ENCODE data around the gene GRIA3.
"Not testable (repeated sequence)": the region's sequence is repeated elsewhere in the genome, so short reads cannot be mapped to it uniquely, and the experiment has no call there.

GRIA3 gene

DNA sequence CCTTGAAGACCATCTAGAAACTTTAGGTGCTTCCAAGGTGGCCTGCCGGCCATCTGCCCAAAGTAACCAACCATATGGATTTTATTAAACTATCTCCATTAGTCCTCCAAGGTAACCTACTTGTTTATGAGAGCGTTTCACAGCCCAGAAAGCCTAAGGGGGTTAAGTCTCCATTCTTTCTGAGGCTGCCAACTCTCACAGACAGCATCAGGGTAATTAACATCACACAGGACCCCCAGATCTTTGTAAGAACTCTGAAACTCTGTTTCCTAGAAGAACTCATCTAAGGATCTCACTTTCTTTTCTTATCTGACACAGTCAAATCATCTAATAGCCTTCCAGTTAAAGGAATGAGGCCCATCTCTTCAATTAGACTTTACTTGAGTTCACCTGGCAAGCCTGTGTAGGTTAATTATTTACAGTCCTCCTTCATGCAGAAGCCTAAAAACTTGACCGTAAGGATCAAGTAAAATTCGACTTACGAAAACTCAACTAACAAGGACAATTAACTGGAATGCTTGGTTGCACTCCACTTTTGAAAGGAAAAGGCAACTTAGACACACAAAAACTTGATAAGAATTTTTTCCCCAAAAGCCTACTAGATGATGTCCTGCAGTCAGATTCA, 252.5 kb downstream of the GRIA3 start:
- FAIRE-seq, result no peak
- TF ChIP-seq TAF1 (IDR thresholded peaks at IDR 0.05; ENCODE audit: borderline replicate concordance, low read depth, low read length) (no peak), POLR2A (IDR thresholded peaks at IDR 0.05; ENCODE audit: low read depth, low read length) (no peak), POLR2AphosphoS5 (IDR thresholded peaks at IDR 0.05; ENCODE audit: low read depth, low read length) (no peak)
- no peak for DNase-seq (ENCODE audit: insufficient read length)

DNA sequence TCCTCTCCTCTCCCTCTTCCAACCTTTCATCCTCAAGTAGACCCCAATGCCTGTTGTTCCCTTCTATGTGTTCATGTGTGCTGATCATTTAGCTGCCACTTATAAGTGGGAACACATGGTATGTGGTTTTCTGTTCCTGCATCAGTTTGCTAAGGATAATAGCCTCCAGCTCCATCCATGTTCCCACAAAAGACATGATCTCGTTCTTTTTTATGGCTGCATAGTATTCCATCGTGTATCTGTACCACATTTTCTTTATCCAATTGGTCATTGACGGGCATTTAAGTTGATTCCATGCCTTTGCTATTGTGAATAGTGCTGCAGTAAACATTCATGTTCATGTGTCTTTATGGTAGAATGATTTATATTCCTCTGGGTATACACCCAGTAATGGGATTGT, 255.8 kb downstream of the GRIA3 start:
- not testable (repeated sequence) for FAIRE-seq; DNase-seq (ENCODE audit: insufficient read length)

DNA sequence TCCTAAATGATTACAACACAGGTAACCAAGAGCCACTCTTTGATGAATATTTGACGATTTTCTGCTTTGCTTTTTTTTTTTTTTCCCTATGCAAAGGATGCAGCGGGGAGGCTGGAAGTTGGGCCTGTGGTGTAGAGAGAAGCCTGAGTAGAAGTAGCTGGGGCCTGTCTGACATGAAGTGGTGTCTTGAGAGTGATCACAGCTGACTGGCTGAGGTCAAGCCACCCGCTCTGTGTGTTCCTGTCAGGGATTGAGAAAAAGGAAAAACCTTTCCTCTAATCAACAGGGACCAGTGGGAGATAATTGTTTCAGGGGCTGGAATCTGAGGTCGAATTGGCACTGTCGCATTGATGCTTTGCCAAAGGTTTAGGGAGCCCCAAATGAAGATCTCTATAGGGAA, 258.7 kb downstream of the GRIA3 start:
- no peak for TF ChIP-seq TAF1 (IDR thresholded peaks at IDR 0.05; ENCODE audit: borderline replicate concordance, low read depth, low read length)
- no peak for TF ChIP-seq POLR2AphosphoS5 (IDR thresholded peaks at IDR 0.05; ENCODE audit: low read depth, low read length)
- no peak for TF ChIP-seq POLR2A (IDR thresholded peaks at IDR 0.05; ENCODE audit: low read depth, low read length)
- no peak for FAIRE-seq
- no peak for DNase-seq (ENCODE audit: insufficient read length)

DNA sequence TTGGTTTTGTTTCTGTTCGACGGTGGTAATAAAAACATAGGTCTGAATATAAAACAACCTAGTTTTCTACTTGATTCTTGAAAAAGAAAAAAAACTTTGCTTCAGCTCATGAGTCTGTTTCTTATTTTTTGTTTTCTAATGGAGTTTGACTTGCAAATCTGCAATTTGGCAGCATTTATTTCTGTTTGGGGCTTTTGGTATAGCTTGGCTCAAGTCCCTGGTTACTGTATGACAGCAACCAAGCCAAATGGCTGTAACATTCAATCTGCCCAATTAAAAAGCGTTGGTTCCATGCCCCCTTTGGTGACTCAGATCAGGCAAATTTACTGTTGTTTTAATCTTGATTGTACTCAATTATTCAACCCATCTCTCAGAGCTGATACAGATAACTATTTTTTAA, 263.4 kb downstream of the GRIA3 start:
- FAIRE-seq, result no peak
- no peak for DNase-seq (ENCODE audit: insufficient read length)
- TF ChIP-seq TAF1 (IDR thresholded peaks at IDR 0.05; ENCODE audit: borderline replicate concordance, low read depth, low read length) (no peak), POLR2A (IDR thresholded peaks at IDR 0.05; ENCODE audit: low read depth, low read length) (no peak), POLR2AphosphoS5 (IDR thresholded peaks at IDR 0.05; ENCODE audit: low read depth, low read length) (no peak)

DNA sequence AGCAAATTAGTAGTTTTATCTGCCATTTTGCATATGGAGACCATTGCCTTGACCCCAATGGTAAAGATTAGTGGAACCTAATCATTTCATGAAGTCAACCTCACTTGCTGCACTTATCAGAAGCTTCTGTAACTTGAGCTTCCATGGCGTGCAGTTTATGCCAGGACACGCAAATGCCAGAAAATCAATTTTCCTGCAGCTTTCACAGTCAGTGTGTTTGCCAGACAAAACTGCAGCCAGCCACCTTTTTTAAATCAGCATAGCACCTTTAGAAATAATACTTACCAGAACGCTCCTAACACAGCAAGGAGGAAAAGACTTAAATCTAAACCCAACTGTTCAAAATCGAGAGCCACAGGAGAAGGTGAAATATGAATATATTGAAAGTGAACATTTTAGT, 265.3 kb downstream of the GRIA3 start:
- FAIRE-seq (no peak), DNase-seq (ENCODE audit: insufficient read length) (no peak)
- TF ChIP-seq POLR2AphosphoS5 (IDR thresholded peaks at IDR 0.05; ENCODE audit: low read depth, low read length), result no peak
- TF ChIP-seq POLR2A (IDR thresholded peaks at IDR 0.05; ENCODE audit: low read depth, low read length), result no peak
- no peak for TF ChIP-seq TAF1 (IDR thresholded peaks at IDR 0.05; ENCODE audit: borderline replicate concordance, low read depth, low read length)

DNA sequence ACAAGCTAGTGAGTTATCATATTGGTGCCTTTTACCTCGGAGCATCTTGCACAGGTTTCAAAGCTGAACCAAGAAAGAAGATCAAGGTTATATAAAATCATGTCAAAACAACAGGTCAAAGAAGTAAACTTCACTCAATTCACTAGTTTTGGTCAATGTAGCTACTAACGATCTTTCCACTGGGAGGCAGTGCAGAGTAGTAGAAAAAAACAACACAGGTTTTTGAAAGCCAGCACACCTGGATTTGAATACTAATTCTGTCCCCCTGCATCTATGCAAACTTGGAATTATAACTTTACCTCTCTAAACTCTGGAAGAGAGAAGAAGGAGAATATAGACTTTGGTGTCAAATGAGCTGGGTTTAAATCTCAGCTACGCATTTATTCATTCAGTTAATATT, 266.1 kb downstream of the GRIA3 start:
- TF ChIP-seq TAF1 (IDR thresholded peaks at IDR 0.05; ENCODE audit: borderline replicate concordance, low read depth, low read length), result no peak
- no peak for TF ChIP-seq POLR2AphosphoS5 (IDR thresholded peaks at IDR 0.05; ENCODE audit: low read depth, low read length)
- peak; percentile 56 for FAIRE-seq
- DNase-seq (ENCODE audit: insufficient read length), result no peak

DNA sequence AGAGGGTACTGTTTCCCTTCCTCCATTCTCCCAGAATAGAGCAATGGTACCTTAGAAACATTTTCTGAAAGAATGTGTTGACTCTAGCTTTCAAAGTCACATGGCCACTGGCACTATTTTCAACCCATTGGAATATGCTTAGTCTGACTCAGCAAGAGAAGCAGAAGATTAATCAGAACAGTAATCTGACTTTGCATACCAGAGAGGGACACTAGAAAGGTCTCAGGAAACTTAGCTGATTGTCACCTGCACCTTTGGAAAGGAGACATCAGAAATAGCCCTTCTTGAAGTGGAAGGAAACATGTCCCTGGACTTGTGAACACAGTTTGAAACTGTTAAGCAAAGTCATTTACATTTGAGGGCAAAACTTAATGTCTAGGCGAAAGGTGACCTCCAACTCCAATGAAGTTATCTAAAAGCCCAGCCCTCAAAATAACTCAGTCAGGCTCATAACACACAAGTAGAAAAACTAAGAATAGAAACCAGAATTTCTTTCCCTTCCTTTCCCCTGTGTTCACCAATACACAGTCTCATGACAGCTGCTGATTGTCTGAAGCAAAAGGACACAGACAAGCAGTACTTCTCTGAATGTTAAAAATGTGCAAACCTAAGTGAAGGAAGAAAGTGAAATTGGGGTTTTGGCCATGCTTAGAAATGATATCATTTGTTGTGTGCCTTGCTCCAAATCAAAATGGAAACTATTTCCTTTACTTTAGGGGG, 270.8 kb downstream of the GRIA3 start:
- no peak for FAIRE-seq
- no peak for TF ChIP-seq POLR2A (IDR thresholded peaks at IDR 0.05; ENCODE audit: low read depth, low read length)
- no peak for TF ChIP-seq TAF1 (IDR thresholded peaks at IDR 0.05; ENCODE audit: borderline replicate concordance, low read depth, low read length)
- TF ChIP-seq POLR2AphosphoS5 (IDR thresholded peaks at IDR 0.05; ENCODE audit: low read depth, low read length), result no peak
- DNase-seq (ENCODE audit: insufficient read length), result no peak

DNA sequence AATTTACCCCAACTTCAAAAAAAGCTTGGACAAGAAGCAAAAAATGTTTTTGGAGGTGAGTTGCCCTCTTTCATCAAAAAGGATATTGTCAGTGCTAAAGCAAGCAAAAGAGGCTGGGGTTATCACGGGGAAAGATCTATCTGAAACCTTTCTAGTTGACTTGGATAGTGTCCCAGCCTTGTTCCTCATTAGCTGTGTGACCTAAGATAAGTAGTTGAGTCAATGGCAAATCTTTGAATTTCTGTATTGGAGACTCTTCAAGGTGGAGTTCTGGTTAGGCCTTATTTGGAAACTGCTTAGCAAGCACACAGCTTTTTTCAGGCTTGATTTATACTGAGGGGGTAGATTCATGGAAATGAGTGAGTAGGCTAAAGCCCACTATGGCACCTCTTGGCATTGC, 271.6 kb downstream of the GRIA3 start:
- TF ChIP-seq POLR2A (IDR thresholded peaks at IDR 0.05; ENCODE audit: low read depth, low read length), result no peak
- FAIRE-seq (no peak), DNase-seq (ENCODE audit: insufficient read length) (no peak)

DNA sequence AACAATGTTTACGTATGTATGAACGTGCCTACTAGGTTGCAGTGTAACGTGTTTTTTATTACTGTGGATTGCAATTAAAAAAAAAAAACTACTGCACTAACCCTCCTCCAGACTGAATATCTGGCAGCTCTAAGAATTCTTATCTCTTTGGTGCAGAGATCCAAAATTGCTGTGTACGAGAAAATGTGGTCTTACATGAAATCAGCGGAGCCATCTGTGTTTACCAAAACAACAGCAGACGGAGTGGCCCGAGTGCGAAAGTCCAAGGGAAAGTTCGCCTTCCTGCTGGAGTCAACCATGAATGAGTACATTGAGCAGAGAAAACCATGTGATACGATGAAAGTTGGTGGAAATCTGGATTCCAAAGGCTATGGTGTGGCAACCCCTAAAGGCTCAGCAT, 280.6 kb downstream of the GRIA3 start:
- DNase-seq (ENCODE audit: insufficient read length) (no peak), FAIRE-seq (no peak)
- TF ChIP-seq POLR2A (IDR thresholded peaks at IDR 0.05; ENCODE audit: low read depth, low read length), result no peak
- no peak for TF ChIP-seq POLR2AphosphoS5 (IDR thresholded peaks at IDR 0.05; ENCODE audit: low read depth, low read length)

DNA sequence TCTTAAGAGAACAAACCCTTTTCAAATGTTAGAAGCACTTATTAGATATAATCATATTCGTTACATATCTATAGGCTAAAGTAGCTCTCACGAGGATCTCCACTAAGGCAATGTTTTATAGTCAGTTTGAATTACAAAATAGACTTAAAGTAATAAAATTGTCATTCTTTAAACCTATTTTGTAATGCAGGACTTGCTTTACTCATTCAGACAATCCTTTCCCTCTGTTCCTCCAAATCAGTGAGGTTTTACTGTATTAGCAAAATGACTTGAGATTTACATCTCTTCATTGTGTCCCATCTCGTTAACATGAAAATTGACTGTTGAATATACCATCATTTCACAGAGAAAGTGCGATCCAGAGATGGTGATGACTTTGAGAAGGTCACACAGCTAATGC, 284.4 kb downstream of the GRIA3 start:
- no peak for DNase-seq (ENCODE audit: insufficient read length)
- no peak for TF ChIP-seq TAF1 (IDR thresholded peaks at IDR 0.05; ENCODE audit: borderline replicate concordance, low read depth, low read length)
- TF ChIP-seq POLR2A (IDR thresholded peaks at IDR 0.05; ENCODE audit: low read depth, low read length), result no peak
- TF ChIP-seq POLR2AphosphoS5 (IDR thresholded peaks at IDR 0.05; ENCODE audit: low read depth, low read length), result no peak
- FAIRE-seq, result no peak

DNA sequence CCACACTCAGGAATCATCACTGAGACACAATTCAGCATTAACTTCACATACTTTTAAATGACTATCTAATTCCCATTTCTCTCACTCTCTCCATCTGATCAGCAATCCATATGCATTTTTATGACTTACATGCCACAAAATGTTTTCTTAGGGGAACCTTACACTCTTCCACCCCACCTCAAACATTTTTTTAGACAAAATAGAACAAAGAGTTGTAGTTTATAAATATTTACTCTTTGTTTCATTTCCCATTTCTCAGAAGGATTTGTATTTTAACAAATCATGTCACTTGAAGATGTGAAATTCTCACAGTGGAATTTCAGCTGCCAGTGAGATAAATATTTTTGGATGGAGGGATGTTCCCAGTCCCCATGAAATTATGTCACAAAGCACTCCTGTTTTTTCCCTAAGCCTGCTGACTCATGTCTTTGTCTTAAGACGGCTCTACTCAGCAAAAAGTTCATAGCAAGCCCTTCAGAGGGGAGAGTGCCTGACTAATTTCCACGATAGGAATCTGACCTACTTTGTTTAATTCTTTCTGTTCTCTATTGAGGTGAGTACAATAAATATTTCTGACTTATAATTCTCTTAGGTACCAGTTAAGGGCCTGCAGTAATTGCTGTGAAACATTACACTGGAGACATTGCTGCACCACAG, 291.1 kb downstream of the GRIA3 start:
- no peak for TF ChIP-seq POLR2AphosphoS5 (IDR thresholded peaks at IDR 0.05; ENCODE audit: low read depth, low read length)
- no peak for TF ChIP-seq TAF1 (IDR thresholded peaks at IDR 0.05; ENCODE audit: borderline replicate concordance, low read depth, low read length)
- TF ChIP-seq POLR2A (IDR thresholded peaks at IDR 0.05; ENCODE audit: low read depth, low read length), result no peak
- FAIRE-seq (no peak), DNase-seq (ENCODE audit: insufficient read length) (no peak)

DNA sequence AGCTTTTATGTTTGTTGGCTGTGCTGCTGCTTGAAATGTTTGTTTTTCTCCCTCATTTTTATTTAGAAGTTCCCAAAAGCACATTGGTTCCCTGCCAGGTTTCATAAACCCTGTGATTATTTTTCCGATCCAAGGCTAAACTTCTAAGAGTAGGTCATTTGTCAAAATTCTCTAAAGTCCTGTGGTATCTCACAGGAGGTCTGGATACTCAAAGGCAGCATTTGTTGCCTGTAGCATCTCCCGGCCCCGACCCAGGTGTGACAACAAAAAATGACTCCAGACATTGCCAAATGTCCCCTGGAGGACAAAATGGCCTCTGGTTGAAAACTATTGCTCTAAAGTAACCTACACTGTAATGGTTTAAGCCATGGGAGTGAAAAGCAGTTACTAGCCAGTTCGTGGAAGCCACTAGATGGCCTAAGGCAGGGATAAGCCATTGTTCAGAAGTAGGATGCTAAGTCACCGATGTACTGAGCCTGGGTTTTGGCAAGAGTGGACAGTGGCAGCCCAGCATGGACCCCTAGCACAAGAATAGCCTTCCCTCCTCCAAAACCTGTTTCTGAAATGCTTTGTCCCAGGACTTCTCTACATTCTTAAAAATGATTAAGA, 292.6 kb downstream of the GRIA3 start:
- FAIRE-seq, result no peak
- TF ChIP-seq TAF1 (IDR thresholded peaks at IDR 0.05; ENCODE audit: borderline replicate concordance, low read depth, low read length) (no peak), POLR2A (IDR thresholded peaks at IDR 0.05; ENCODE audit: low read depth, low read length) (no peak), POLR2AphosphoS5 (IDR thresholded peaks at IDR 0.05; ENCODE audit: low read depth, low read length) (no peak)
- no peak for DNase-seq (ENCODE audit: insufficient read length)

All from GM12892 (cell line).